Neural progenitor cell (in vitro differentiated cells): ENCODE data around the gene BCR.

ENCODE experiments used
- EZH2 ChIP-seq: fragments of 200-600 bp; sonication (generic); IDR thresholded peaks from 2 replicates; pipeline ENCODE4 v1.6.1; 2017; ENCODE audit warnings: antibody characterized with exemption, mild to moderate bottlenecking, moderate library complexity
- TF ChIP-seq, protein P1 (sequence below): fragments of 200-600 bp; sonication (generic); IDR thresholded peaks from 2 replicates; pipeline ENCODE4 v1.5.1; 2017; ENCODE audit warnings: antibody characterized with exemption, mild to moderate bottlenecking

DNA sequence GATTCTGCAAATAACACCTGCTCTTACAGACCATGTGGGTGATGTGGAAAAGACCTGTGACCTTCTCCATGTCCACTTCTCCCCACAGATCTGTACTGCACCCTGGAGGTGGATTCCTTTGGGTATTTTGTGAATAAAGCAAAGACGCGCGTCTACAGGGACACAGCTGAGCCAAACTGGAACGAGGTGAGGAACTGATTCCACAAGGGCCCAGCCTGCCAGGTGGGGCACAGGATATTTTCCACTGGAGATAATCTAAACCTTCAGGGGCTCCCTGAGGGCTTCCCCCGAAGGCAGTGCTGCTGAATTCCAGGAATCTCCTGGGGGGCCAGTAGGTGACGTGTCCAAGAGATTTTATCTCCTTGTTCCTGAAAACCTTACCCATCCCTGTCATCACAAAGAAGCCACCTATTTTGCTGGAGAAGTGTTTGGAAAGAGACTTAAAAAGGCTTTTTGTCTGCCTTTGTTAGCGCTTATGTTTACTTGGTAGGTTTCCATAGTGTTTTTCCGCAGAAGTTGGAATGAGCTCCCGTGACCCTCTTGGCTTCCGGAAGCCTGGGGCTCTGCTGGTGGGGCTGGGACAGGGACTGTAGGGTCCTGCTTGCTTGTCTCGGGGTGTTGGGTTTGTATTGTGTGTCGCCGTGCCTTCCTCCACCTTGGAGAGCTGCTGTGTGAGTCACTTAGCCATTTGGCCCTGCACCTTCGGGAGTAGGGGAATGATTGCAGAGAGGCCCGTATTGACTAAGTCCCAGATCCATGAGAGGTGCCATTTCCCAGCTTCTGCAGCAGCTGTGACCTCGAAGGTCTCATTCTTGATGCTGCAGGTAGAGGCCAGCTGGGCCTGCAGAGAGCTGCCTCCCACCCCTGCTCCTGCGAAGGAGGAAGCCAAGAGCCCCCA lies 112.4 kb downstream of the BCR start:
- no peak for TF ChIP-seq EZH2
- TF ChIP-seq, protein P1, sequence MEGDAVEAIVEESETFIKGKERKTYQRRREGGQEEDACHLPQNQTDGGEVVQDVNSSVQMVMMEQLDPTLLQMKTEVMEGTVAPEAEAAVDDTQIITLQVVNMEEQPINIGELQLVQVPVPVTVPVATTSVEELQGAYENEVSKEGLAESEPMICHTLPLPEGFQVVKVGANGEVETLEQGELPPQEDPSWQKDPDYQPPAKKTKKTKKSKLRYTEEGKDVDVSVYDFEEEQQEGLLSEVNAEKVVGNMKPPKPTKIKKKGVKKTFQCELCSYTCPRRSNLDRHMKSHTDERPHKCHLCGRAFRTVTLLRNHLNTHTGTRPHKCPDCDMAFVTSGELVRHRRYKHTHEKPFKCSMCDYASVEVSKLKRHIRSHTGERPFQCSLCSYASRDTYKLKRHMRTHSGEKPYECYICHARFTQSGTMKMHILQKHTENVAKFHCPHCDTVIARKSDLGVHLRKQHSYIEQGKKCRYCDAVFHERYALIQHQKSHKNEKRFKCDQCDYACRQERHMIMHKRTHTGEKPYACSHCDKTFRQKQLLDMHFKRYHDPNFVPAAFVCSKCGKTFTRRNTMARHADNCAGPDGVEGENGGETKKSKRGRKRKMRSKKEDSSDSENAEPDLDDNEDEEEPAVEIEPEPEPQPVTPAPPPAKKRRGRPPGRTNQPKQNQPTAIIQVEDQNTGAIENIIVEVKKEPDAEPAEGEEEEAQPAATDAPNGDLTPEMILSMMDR = no peak
